Mesendoderm (in vitro differentiated cells): ENCODE measurements around the gene PRKCQ.

ENCODE experiments used
- DNase-seq: peaks from one replicate; pipeline ENCODE4 v3.0.0; 2013
- H2AK5ac ChIP-seq: 2 replicates; pipeline ENCODE4 v1.6.1; 2013; ENCODE audit warnings: low read length, inconsistent platforms
- H2BK120ac ChIP-seq: 2 replicates; pipeline ENCODE4 v1.6.1; 2013; ENCODE audit warnings: low read depth, mild to moderate bottlenecking, low read length, moderate library complexity, mixed read lengths
- H2BK15ac ChIP-seq: replicated peaks from 2 replicates; pipeline ENCODE4 v1.6.1; 2013; ENCODE audit warnings: low read depth, mild to moderate bottlenecking, moderate library complexity
- H2BK5ac ChIP-seq: 2 replicates; pipeline ENCODE4 v1.6.1; 2013; ENCODE audit warnings: low read length, inconsistent platforms
- H3K18ac ChIP-seq: 2 replicates; pipeline ENCODE4 v1.6.1; 2013; ENCODE audit warnings: mild to moderate bottlenecking, low read length, mixed read lengths
- H3K23ac ChIP-seq: one replicate; pipeline ENCODE4 v1.6.1; 2013; ENCODE audit warnings: low read length
- H3K27ac ChIP-seq: 2 replicates; pipeline ENCODE4 v1.5.1; 2013; ENCODE audit warnings: low read depth, mild to moderate bottlenecking, inconsistent platforms, low read length, moderate library complexity
- H3K27me3 ChIP-seq: 2 replicates; pipeline ENCODE4 v1.6.1; 2013; ENCODE audit warnings: low read length, control low read depth, mild to moderate bottlenecking, inconsistent platforms; ENCODE audit not compliant: insufficient read depth, poor library complexity
- H3K36me3 ChIP-seq: 2 replicates; pipeline ENCODE4 v1.6.1; 2013; ENCODE audit warnings: low read length, inconsistent platforms; ENCODE audit not compliant: control insufficient read depth, insufficient read depth
- H3K4ac ChIP-seq: one replicate; pipeline ENCODE4 v1.6.1; 2013; ENCODE audit warnings: low read depth, mild to moderate bottlenecking, low read length, moderate library complexity
- H3K4me1 ChIP-seq: 2 replicates; pipeline ENCODE4 v1.6.1; 2013; ENCODE audit warnings: low read depth, low read length, inconsistent platforms; ENCODE audit not compliant: control insufficient read depth
- H3K4me2 ChIP-seq: 2 replicates; pipeline ENCODE4 v1.6.1; 2013; ENCODE audit warnings: low read length
- H3K4me3 ChIP-seq: 2 replicates; pipeline ENCODE4 v1.5.1; 2013; ENCODE audit warnings: mild to moderate bottlenecking, low read length
- H3K56ac ChIP-seq: one replicate; pipeline ENCODE4 v1.6.1; 2013; ENCODE audit warnings: low read length
- H3K79me1 ChIP-seq: 2 replicates; pipeline ENCODE4 v1.6.1; 2013; ENCODE audit warnings: low read length, inconsistent platforms
- H3K79me2 ChIP-seq: 2 replicates; pipeline ENCODE4 v1.6.1; 2013; ENCODE audit warnings: mild to moderate bottlenecking, low read length; ENCODE audit not compliant: control insufficient read depth, insufficient read depth
- H3K9ac ChIP-seq: 2 replicates; pipeline ENCODE4 v1.6.1; 2013; ENCODE audit warnings: low read length, inconsistent platforms
- H4K5ac ChIP-seq: one replicate; pipeline ENCODE4 v1.6.1; 2013; ENCODE audit warnings: low read length
- H4K8ac ChIP-seq: one replicate; pipeline ENCODE4 v1.6.1; 2013; ENCODE audit warnings: low read depth, mild to moderate bottlenecking, control low read depth, low read length, moderate library complexity
- WGBS: extraction: QIAGEN DNeasy Blood & Tissue Kit; methylation state at CpG from one replicate; pipeline ENCODE4 v1.1.7; 2013; ENCODE audit warnings: low lambda C conversion rate, missing lambda C conversion rate; ENCODE audit not compliant: insufficient coverage; ENCODE audit errors: extremely low coverage; 5-methylcytosine and 5-hydroxymethylcytosine counted together

PRKCQ gene

DNA sequence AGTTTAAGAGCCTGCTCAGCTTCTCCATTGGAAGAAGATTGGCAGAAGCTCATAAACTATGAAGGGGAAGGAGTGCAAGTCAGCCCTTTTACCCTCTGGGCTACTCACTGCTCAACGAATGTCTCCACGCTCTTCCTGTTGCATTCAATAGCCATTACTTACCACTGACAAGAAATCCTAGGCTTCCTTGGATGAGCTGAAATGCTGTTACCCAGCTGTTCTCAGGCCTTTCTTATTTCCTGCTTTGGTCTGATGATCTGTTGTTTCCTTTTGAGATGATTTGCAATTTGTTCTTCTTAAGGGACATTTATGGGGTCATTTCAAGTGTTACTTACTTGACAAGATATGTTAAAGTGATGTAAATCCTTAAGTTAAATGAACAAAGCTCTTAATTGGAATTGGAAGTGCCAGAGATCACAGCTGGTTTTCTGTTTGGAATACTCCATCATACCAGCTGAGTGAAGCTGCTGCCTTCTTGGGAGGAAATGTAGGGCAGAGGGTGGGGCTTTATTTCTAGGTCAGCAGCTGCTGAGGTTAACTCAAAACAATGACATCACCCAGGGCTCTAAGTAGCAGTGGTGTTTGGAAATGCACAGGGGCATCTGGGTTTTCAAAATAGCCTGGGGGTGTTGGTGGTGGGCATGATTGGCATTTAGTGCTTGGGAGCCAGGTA is 170.0 kb downstream of the PRKCQ start:
- no peaks in the 10 kb centered on the region for H3K79me1 ChIP-seq
- H4K8ac ChIP-seq = no peak overlapping the region
- peaks cover 3% of the 10 kb centered on the region for H3K4me1 ChIP-seq
- H2BK15ac ChIP-seq = no peak overlapping the region
- no peak overlapping the region for H3K4ac ChIP-seq
- H2BK120ac ChIP-seq = no peak overlapping the region
- no peak overlapping the region for H2AK5ac ChIP-seq
- no peak overlapping the region for H3K4me3 ChIP-seq
- H3K27ac ChIP-seq = no peak overlapping the region
- H3K9ac ChIP-seq = no peak overlapping the region
- no peaks in the 10 kb centered on the region for H3K79me2 ChIP-seq
- no peak overlapping the region for H3K4me2 ChIP-seq
- no CpG with 5 or more reads among the region's 2 CpGs for WGBS
- DNase-seq = peak; percentile 67
- H3K27me3 ChIP-seq = no peaks in the 10 kb centered on the region
- no peak overlapping the region for H3K56ac ChIP-seq
- no peak overlapping the region for H2BK5ac ChIP-seq
- no peaks in the 10 kb centered on the region for H3K36me3 ChIP-seq
- H4K5ac ChIP-seq = no peak overlapping the region
- no peak overlapping the region for H3K18ac ChIP-seq
- H3K23ac ChIP-seq = no peak overlapping the region

GRCh38 chr10:6408799-6409198 is 171.3 kb downstream of the PRKCQ start:
- Histone ChIP-seq H3K56ac (no peak overlapping the region), H3K79me1 (no peaks in the 10 kb centered on the region), H3K4me3 (no peak overlapping the region), H4K8ac (no peak overlapping the region), H2BK120ac (no peak overlapping the region), H4K5ac (no peak overlapping the region), H3K27me3 (no peaks in the 10 kb centered on the region), H2BK15ac (no peak overlapping the region), H2BK5ac (no peak overlapping the region), H3K36me3 (no peaks in the 10 kb centered on the region), H3K79me2 (no peaks in the 10 kb centered on the region), H3K4me2 (no peak overlapping the region), H3K9ac (no peak overlapping the region), H3K4me1 (peaks cover 3% of the 10 kb centered on the region), H3K4ac (no peak overlapping the region), H3K18ac (no peak overlapping the region), H2AK5ac (no peak overlapping the region), H3K23ac (no peak overlapping the region), H3K27ac (no peak overlapping the region)
- no peak for DNase-seq
- no CpG with 5 or more reads among the region's 3 CpGs for WGBS

DNA sequence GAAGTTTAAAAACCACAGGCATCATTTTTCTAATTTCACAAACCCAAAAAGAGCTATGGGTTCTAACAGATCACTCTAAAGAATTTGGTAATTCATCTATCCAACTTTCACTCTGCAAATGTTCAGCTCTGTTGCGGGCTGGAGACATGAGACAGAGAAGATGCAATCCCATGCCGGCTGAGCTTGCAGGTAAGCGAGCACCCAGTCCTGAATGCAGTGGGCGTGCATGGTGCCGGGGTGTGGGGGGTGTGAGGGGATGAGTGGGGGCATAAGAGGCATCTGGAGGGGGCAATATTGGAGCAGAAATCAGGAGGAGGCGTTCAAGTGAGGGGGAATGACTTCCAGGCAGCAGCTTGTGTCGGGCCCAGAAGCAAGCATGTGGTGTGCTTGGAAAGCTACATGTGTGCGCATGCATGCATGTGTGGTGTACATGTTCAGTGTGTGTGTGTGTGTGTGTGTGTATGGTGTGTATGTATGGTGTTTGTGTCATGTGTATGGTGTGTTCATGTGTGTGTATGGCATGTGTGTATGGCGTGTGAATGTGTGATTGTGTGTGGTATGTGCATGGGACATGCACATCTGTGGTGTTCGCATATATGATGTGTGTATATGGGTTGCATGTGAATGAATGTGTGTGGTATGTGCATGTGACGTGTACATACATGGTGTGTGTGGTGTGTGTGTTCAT is 172.9 kb downstream of the PRKCQ start:
- no peak overlapping the region for H3K27ac ChIP-seq
- H3K4me3 ChIP-seq = no peak overlapping the region
- H3K27me3 ChIP-seq = no peaks in the 10 kb centered on the region
- no peak overlapping the region for H3K4me2 ChIP-seq
- H3K23ac ChIP-seq = no peak overlapping the region
- no peak overlapping the region for H3K56ac ChIP-seq
- H4K8ac ChIP-seq = no peak overlapping the region
- H2BK5ac ChIP-seq = no peak overlapping the region
- H3K4me1 ChIP-seq = peaks cover 3% of the 10 kb centered on the region
- no peaks in the 10 kb centered on the region for H3K79me1 ChIP-seq
- H3K36me3 ChIP-seq = no peaks in the 10 kb centered on the region
- no peak overlapping the region for H2BK120ac ChIP-seq
- no peak overlapping the region for H3K18ac ChIP-seq
- no peaks in the 10 kb centered on the region for H3K79me2 ChIP-seq
- no CpG with 5 or more reads among the region's 11 CpGs for WGBS
- DNase-seq = no peak
- H2AK5ac ChIP-seq = no peak overlapping the region
- no peak overlapping the region for H3K9ac ChIP-seq
- no peak overlapping the region for H4K5ac ChIP-seq
- no peak overlapping the region for H3K4ac ChIP-seq
- H2BK15ac ChIP-seq = no peak overlapping the region

DNA sequence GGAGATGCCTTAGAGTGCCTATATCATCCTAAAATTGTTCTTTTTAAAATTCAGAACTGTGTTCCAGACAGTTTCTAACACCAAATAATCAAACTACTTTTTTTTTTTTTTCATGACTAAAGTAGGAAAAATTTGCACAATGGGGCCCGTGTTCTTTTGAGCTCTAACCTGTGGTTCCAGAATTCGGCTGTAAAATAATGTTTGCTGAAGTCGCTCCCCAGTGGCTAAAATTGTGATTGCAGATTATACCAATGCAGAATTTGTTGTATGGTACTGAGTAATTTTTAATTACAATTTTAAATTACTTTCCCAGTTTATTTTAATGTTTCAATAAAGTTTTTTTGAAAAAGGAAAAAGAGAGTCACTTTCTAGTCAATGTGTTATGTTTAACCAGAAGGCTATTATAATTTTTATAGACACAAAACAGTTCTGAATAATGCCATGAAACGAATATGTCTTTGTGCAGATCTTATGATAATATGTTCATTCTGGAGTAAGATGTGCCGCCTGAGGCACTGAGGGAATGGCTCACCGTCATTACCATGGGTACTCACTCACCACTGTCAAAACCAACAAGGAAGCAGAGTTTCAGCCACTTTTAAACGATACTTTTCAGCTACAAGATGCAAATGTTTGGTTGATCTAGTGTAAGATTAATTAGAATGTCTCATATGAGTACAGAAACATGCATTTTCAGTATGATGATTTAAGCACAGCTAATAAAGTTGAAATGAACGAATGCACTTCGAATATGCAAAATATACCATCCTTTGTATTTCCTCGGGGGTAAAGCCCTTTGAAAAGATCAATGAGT is 173.6 kb downstream of the PRKCQ start:
- H3K36me3 ChIP-seq = no peaks in the 10 kb centered on the region
- no peak overlapping the region for H3K4ac ChIP-seq
- H3K4me3 ChIP-seq = no peak overlapping the region
- H4K5ac ChIP-seq = no peak overlapping the region
- H2BK120ac ChIP-seq = no peak overlapping the region
- peaks cover 3% of the 10 kb centered on the region for H3K4me1 ChIP-seq
- no peaks in the 10 kb centered on the region for H3K79me1 ChIP-seq
- no peak overlapping the region for H3K23ac ChIP-seq
- no peak overlapping the region for H3K9ac ChIP-seq
- no CpG with 5 or more reads among the region's 10 CpGs for whole genome bisulfite sequencing
- H3K79me2 ChIP-seq = no peaks in the 10 kb centered on the region
- no peak overlapping the region for H3K4me2 ChIP-seq
- no peak overlapping the region for H4K8ac ChIP-seq
- no peaks in the 10 kb centered on the region for H3K27me3 ChIP-seq
- no peak for DNase-seq
- H2BK5ac ChIP-seq = no peak overlapping the region
- no peak overlapping the region for H2AK5ac ChIP-seq
- no peak overlapping the region for H3K56ac ChIP-seq
- no peak overlapping the region for H2BK15ac ChIP-seq
- H3K18ac ChIP-seq = no peak overlapping the region
- no peak overlapping the region for H3K27ac ChIP-seq

- Histone ChIP-seq H2BK5ac (no peak overlapping the region), H3K18ac (no peak overlapping the region), H3K79me2 (no peaks in the 10 kb centered on the region), H3K27ac (no peak overlapping the region), H3K4me3 (no peak overlapping the region), H3K4ac (no peak overlapping the region), H2BK15ac (no peak overlapping the region), H3K9ac (no peak overlapping the region), H3K36me3 (no peaks in the 10 kb centered on the region), H3K27me3 (no peaks in the 10 kb centered on the region), H2AK5ac (no peak overlapping the region), H3K4me2 (no peak overlapping the region), H3K4me1 (peaks cover 3% of the 10 kb centered on the region), H3K79me1 (no peaks in the 10 kb centered on the region), H4K8ac (no peak overlapping the region), H3K23ac (no peak overlapping the region), H4K5ac (no peak overlapping the region), H2BK120ac (no peak overlapping the region), H3K56ac (no peak overlapping the region)
- no peak for DNase-seq
- no CpG with 5 or more reads among the region's 3 CpGs for WGBS
These were observed 174.4 kb downstream of the PRKCQ start for GRCh38 chr10:6405713-6406112.
